IPS DF 6.9 (cell line): Measurements from ENCODE around the gene PNPLA5.
A peak's percentile ranks its signal among the peaks of the same experiment; 100 is the strongest.
"Not testable (repeated sequence)": the region's sequence is repeated elsewhere in the genome, so short reads cannot be mapped to it uniquely, and the experiment has no call there.

ENCODE experiments used
- DNase-seq: peaks from one replicate; pipeline ENCODE4 v3.0.0-alpha.2; 2013; ENCODE audit warnings: low read depth, low spot score
- H3K27ac ChIP-seq: one replicate; pipeline ENCODE4 v1.5.1; 2013; ENCODE audit warnings: low read length, control low read depth
- H3K27me3 ChIP-seq: 2 replicates; pipeline ENCODE4 v1.6.1; 2013; ENCODE audit warnings: mild to moderate bottlenecking, low read length; ENCODE audit not compliant: control insufficient read depth, insufficient read depth
- H3K36me3 ChIP-seq: 2 replicates; pipeline ENCODE4 v1.6.1; 2013; ENCODE audit warnings: low read length; ENCODE audit not compliant: control insufficient read depth, insufficient read depth
- H3K4me1 ChIP-seq: 2 replicates; pipeline ENCODE4 v1.6.1; 2013; ENCODE audit warnings: low read length; ENCODE audit not compliant: control insufficient read depth, insufficient read depth
- H3K4me3 ChIP-seq: 2 replicates; pipeline ENCODE4 v1.5.1; 2013; ENCODE audit warnings: mild to moderate bottlenecking, low read length
- H3K9me3 ChIP-seq: 2 replicates; pipeline ENCODE4 v1.6.1; 2013; ENCODE audit warnings: low read length, inconsistent platforms; ENCODE audit not compliant: control insufficient read depth, insufficient read depth
- WGBS: extraction: QIAGEN DNeasy Blood & Tissue Kit; methylation state at CpG from one replicate; pipeline ENCODE4 v1.1.7; 2013; ENCODE audit warnings: mixed read lengths, missing lambda C conversion rate; ENCODE audit not compliant: insufficient read length, insufficient coverage; 5-methylcytosine and 5-hydroxymethylcytosine counted together

Gene PNPLA5

DNA sequence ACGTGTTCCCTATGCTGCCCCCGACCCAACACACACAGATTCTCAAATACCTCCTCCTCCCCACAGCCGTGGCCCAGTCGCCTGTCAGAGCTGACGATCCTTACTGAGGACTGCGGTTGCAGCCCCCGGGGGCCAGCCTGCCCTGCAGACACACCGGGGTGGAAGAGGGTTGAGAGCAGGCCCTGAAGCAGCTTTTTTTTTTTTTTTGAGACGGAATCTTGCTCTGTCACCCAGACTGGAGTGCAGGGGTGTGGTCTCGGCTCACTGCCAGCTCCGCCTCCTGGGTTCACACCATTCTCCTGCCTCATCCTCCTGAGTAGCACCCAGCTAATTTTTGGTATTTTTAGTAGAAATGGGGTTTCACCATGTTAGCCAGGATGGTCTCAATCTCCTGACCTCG, 11.2 kb upstream of the PNPLA5 start:
- not testable (repeated sequence) for H3K27me3 ChIP-seq

GRCh38 chr22:43901976-43902643, 10.3 kb upstream of the PNPLA5 start:
- no peak for DNase-seq
- no CpG with 5 or more reads among the region's 5 CpGs for WGBS
- no peaks in the 10 kb centered on the region for H3K4me1 ChIP-seq

More for the DNA sequence above, 11.2 kb upstream of the PNPLA5 start:
- not testable (repeated sequence) for DNase-seq, H3K9me3 ChIP-seq, H3K36me3 ChIP-seq, H3K4me3 ChIP-seq, H3K27ac ChIP-seq, H3K4me1 ChIP-seq
- WGBS: no CpG with 5 or more reads among the region's 12 CpGs

DNA sequence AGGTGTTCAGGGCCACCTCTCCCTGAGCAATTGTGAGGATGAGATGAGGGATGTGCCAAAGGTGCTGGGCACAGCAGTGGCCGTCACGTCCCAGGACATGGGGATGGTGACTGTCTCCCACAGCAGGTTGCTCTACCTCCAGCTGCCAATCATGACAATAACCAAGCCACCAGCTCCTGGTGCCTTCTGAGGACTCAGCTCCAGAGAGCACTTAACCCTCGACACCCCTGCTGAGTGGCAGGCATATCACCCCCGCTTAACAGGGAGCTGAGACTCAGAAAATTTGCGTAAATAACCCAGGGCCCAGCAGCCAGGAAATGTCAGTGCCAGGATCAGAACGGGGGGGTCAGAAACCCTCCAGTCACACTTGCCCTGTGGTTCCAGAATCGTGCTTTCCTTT, 8.4 kb upstream of the PNPLA5 start:
- WGBS: no CpG with 5 or more reads among the region's 7 CpGs
- H3K4me1 ChIP-seq: no peaks in the 10 kb centered on the region
- no peaks in the 10 kb centered on the region for H3K27me3 ChIP-seq
- H3K4me3 ChIP-seq: no peak overlapping the region
- H3K27ac ChIP-seq: no peak overlapping the region
- H3K36me3 ChIP-seq: no peaks in the 10 kb centered on the region
- DNase-seq: no peak
- H3K9me3 ChIP-seq: no peaks in the 10 kb centered on the region

More at GRCh38 chr22:43901976-43902643, 10.3 kb upstream of the PNPLA5 start:
- Histone ChIP-seq H3K27me3 (no peaks in the 10 kb centered on the region), H3K27ac (no peak overlapping the region), H3K9me3 (no peaks in the 10 kb centered on the region), H3K36me3 (no peaks in the 10 kb centered on the region), H3K4me3 (no peak overlapping the region)

GRCh38 chr22:43897751-43898261, 6.0 kb upstream of the PNPLA5 start:
- no peaks in the 10 kb centered on the region for H3K27me3 ChIP-seq
- DNase-seq: no peak
- WGBS: no CpG with 5 or more reads among the region's 12 CpGs

DNA sequence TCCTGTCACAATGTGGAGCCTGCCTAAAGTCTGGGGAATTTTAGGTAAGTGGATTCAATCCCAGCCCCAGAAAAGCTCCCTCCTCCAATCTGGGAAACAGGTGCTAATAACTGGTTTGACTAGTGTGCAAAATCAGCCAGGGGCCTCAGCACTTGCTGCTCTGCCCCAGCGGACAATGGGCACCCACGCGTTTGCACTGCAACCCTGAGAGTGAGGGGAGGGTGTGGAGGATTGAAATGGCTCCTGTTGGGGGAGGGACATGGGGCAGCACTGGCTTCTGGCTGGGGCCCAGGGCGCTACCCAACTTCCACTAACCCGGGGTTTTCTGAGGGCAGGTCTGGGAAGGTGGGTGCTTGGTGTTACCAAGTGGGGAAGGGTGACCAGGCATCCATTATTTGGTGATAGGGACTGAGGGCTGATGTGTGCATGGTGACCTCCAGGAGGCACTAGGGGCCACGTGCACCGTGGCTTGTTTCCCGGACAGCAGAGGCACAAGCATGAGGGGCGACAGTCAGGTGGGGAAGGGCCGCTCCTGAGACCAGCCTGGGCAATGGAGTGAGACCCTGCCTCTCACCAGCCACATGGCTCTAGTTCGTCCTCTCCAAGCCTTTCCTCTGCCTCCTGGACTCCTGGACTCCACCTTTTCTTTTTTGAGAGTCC, 4.3 kb upstream of the PNPLA5 start:
- Histone ChIP-seq H3K9me3 (no peaks in the 10 kb centered on the region), H3K27me3 (no peaks in the 10 kb centered on the region), H3K36me3 (no peaks in the 10 kb centered on the region), H3K27ac (no peak overlapping the region), H3K4me1 (no peaks in the 10 kb centered on the region), H3K4me3 (no peak overlapping the region)
- no CpG with 5 or more reads among the region's 11 CpGs for whole genome bisulfite sequencing
- peak; percentile 18 for DNase-seq

More at GRCh38 chr22:43897751-43898261, 6.0 kb upstream of the PNPLA5 start:
- H3K36me3 ChIP-seq: no peaks in the 10 kb centered on the region
- H3K27ac ChIP-seq: no peak overlapping the region
- H3K9me3 ChIP-seq: no peaks in the 10 kb centered on the region
- no peaks in the 10 kb centered on the region for H3K4me1 ChIP-seq
- H3K4me3 ChIP-seq: no peak overlapping the region

DNA sequence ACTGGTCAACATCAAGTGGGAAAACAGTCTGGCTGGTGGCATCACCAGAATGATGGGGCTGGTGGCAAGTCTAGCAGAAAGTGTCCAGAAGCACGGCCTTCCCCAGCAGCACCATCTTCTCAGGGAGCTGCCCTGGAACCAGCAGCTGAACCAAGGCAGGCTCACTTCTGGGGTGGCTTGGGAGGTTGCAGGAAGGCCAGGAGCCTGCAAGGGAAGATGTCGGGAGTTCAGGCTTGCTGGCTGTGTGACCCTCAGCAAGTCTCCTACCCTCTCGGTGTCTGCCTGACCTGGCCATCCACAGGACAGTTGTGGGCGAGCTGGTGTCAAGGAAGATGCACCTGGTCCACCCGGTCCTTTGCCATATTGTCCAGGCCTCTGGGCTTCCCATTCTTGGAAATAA, 2.3 kb upstream of the PNPLA5 start:
- H3K27ac ChIP-seq: no peak overlapping the region
- DNase-seq: no peak
- no CpG with 5 or more reads among the region's 5 CpGs for WGBS

DNA sequence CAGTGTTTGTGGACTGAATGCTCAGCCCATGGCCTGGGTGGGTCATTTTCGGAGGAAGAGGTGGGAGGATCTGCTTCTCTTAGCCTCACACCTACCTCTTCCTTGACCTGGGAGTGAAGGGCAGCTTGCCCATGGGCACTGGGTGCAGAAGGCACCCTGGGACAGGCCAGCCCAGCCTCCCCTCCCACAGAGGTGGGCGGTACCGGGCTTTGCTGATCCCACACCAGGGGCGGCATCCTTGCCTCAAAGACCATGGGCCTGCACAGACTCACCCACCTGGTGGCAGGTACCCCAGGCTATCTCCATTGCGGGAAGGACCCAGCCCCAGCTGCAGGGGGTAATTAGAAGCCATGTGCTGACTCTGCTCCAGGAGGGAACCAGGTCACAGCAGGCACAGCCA, 1.5 kb upstream of the PNPLA5 start:
- DNase-seq: no peak
- no CpG with 5 or more reads among the region's 5 CpGs for WGBS

More for the DNA sequence above, 2.3 kb upstream of the PNPLA5 start:
- no peak overlapping the region for H3K4me3 ChIP-seq
- H3K36me3 ChIP-seq: no peaks in the 10 kb centered on the region
- peaks cover 5% of the 10 kb centered on the region; the same call in 1 of the 2 replicates for H3K4me1 ChIP-seq
- H3K9me3 ChIP-seq: no peaks in the 10 kb centered on the region
- no peaks in the 10 kb centered on the region for H3K27me3 ChIP-seq

GRCh38 chr22:43892183-43892894, 526 bp upstream of the PNPLA5 start:
- Histone ChIP-seq H3K36me3 (no peaks in the 10 kb centered on the region), H3K9me3 (no peaks in the 10 kb centered on the region), H3K4me3 (peak overlapping the region; percentile 37; the same call in 1 of the 2 replicates), H3K27me3 (no peaks in the 10 kb centered on the region), H3K27ac (no peak overlapping the region), H3K4me1 (peaks cover 5% of the 10 kb centered on the region; the same call in 1 of the 2 replicates)
- no peak for DNase-seq
- no CpG with 5 or more reads among the region's 15 CpGs for WGBS

More for the DNA sequence above, 1.5 kb upstream of the PNPLA5 start:
- Histone ChIP-seq H3K36me3 (no peaks in the 10 kb centered on the region), H3K27me3 (no peaks in the 10 kb centered on the region), H3K4me1 (peaks cover 5% of the 10 kb centered on the region; the same call in 1 of the 2 replicates), H3K27ac (no peak overlapping the region), H3K9me3 (no peaks in the 10 kb centered on the region), H3K4me3 (no peak overlapping the region)

DNA sequence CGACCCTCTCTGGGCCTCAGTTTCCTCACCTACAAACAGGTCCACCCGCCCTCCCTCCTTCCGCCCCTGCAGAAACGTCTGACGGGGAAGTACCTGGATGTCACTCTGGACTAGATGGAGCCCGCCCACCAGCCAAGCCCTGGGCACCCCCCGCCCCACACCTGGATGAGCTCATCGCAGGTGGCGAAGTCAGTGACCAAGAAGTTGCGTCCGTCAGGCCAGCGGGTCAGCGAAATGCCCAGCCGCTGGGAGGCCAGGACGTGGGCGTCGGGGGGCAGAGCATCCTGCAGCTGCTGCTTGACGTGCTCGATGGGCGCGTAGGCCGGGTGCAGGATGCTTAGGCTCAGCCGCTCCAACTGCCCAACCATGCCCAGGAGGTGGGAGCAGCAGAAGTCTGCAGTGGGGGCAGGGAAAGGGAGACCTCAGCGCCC, 897 bp downstream of the PNPLA5 start:
- no peaks in the 10 kb centered on the region for H3K36me3 ChIP-seq
- H3K27me3 ChIP-seq: no peaks in the 10 kb centered on the region
- H3K4me3 ChIP-seq: peak overlapping the region; percentile 37; the same call in 1 of the 2 replicates
- no peak overlapping the region for H3K27ac ChIP-seq
- H3K4me1 ChIP-seq: peaks cover 5% of the 10 kb centered on the region; the same call in 1 of the 2 replicates
- no peaks in the 10 kb centered on the region for H3K9me3 ChIP-seq
- WGBS: no CpG with 5 or more reads among the region's 24 CpGs
- no peak for DNase-seq

DNA sequence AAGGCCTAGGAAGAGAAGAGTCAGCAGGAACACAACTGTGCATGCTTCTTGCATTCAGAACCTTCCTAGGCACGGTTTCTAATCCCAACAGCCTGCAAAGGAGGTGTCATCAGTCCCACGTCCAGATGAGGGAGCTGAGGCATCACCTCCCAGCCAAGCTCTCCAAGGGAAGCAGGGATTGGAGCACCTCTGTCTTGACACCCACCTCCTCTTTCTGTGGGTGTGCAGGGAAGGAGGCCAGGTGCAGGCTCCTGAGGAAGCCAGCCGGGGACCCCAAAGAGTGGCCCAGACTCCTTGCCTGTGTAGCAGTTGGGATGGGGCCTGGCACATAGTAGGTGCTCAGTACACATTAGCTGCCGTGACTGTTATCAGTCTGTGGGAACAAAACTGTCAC, 2.0 kb downstream of the PNPLA5 start:
- H3K36me3 ChIP-seq: no peaks in the 10 kb centered on the region
- no peaks in the 10 kb centered on the region for H3K9me3 ChIP-seq
- peaks cover 5% of the 10 kb centered on the region; the same call in 1 of the 2 replicates for H3K4me1 ChIP-seq
- no CpG with 5 or more reads among the region's 4 CpGs for whole genome bisulfite sequencing
- no peak for DNase-seq
- H3K4me3 ChIP-seq: no peak overlapping the region
- H3K27ac ChIP-seq: no peak overlapping the region
- H3K27me3 ChIP-seq: no peaks in the 10 kb centered on the region
